ENCODE results near the gene CCL18.
"Not testable (repeated sequence)": the region's sequence is repeated elsewhere in the genome, so short reads cannot be mapped to it uniquely, and the experiment has no call there.

Gene CCL18

DNA sequence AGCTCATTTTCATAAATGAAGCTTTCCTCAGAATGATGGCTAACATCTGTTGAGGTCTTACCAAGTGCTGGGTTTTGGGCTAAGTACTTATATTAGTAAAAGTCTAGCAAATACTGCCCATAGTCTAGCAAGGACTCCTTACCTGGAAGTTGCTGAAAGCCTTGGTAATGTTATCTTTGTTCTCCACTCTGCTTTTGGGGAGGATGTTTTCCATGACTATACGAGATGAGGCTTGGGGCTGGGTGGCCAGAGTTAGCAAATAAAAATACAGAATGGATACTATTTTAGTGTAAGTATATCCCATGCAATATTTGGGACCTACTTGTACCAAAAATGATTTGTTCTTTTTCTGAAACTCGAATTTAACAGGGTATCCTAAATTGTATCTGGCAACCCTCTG, 7.7 kb downstream of the CCL18 start:
- no peak for DNase-seq (ENCODE audit: low spot score)

DNA sequence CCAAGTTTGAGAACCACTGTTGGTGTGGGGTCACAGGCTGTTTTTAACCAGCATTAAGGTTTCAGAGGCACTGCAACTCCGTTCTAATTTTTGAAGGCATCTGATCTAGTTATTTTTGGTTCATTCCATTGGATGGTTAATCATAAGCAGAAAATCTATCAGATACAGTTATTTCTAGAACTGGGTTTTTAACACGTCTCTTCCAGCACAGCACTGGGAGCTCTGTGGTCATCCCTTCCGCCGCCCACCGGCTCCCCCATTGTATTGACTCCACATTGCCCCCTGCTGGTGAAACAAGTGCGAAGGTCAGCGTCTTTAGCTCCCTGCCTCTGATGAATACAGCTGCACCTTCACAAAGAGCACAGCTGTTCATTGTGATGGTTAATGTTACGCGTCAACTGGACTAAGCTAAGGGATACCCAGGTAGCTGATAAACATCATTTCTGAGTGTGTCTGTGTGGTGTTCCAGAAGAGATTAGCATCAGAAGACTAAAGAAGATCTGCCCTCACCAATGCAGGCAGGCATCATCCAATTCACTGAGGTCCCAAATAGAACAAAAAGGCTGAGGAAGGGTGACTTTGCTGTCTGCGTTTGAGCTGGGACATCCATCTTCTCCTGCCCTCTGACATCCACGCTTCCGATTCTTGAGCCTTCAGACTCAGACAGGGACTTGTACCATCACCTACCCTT, 8.5 kb downstream of the CCL18 start:
- peak; percentile 36 for DNase-seq (ENCODE audit: low spot score)

DNA sequence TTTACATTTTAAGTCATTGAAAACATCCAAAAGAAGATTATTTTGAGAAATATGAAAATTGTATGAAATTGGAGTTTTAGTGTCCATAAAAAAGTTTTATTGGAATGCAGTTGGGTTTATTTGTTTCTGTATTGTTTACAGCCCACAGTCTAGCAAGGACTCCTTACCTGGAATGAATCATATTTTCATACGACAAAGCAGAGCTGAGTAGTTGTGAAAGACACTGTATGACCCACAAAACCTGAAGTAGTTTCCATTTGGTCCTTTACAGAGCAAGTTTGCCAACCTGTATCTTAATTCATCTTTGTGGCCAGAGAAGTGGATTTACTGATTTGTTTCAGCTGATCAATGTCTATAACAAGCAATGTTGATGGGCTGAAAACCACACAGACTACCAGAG, 10.3 kb downstream of the CCL18 start:
- no peak for DNase-seq (ENCODE audit: low spot score)

DNA sequence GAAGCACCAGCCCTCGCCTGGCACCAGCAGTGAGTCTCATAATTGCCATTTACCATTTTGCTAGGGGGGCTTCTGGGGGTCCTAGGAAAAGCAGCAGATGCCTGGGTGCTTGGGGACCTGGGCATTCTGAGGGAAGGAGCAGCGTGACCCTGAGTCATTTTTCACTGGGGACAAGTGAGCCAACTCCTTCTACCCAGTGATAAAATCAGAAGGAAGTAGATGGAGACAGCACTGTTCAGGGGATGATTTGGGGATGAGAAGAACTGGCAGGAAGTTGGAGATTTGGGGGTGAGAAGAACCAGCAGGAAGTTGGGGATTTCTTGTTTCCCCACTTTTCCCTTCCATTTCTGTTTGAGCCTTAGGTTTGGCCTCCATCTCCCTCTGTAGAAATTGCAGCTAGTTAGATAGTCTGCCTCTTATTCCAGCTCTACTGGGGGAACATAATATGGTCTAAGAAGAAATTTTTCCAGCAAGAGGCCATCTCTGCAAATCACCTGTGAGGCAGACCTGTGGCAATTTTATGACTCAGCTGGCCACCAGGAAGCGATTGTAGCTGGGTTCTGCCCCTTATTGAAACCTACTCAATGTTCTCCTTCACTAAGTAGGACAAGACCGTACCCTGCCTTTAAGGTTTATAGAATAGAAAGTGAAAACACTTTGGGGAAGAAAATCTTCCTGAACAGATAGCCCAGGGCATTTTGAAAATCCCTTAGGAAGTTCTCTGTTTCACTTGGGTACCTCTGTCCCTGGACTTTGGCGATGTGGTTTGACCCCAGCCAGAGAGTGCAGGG, 17.8 kb downstream of the CCL18 start:
- DNase-seq (ENCODE audit: low spot score), result not testable (repeated sequence)

DNA sequence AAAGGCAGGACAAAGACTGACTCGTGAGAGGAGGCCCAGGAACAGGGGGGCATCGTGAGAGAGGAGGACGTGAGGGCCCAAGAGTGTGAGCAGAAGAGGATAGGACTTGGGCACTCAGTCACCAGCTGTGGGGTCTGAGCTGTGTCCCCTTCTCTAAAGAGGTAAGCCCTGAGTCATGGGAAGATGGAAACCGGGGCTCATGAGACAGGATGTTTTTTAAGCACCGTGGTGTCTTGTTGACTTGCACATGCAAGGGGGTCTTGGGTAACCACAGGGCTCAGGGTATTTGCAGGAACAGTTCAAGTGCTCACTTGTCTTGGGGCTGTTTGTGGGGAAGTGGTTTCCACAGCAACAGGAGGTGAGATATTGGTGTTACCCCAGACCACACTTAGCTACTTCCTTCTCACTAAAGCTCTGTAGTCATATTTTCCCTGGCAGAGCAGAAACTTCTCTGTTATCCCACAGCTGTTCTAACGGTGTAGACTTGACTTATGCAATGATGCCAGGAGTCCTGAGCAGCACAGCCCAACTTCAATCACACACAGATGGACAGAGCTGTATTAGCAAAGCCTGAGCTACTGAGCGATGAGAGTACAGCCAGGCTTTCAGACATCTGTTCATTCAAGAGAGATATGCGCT, 18.5 kb downstream of the CCL18 start:
- not testable (repeated sequence) for DNase-seq (ENCODE audit: low spot score)

DNA sequence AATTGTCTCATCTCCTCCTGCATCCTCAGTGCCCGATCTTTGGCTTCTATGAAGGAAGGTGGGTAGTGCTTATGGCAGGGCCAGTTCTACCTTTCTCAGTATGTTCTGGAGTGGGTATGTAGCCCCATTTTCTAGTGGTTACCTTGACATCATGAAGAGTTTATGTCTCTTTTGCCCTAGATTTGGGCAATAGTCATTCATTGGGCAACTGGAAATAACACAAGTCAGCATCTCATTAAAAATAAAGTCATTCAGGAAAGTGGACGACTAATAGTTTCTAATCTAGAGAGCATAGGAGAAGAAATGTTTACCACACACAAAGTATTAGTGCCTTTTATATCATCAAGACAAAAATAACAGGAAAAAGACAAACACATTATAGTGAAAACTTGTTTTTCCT, 19.6 kb downstream of the CCL18 start:
- DNase-seq (ENCODE audit: low spot score), result not testable (repeated sequence)

DNA sequence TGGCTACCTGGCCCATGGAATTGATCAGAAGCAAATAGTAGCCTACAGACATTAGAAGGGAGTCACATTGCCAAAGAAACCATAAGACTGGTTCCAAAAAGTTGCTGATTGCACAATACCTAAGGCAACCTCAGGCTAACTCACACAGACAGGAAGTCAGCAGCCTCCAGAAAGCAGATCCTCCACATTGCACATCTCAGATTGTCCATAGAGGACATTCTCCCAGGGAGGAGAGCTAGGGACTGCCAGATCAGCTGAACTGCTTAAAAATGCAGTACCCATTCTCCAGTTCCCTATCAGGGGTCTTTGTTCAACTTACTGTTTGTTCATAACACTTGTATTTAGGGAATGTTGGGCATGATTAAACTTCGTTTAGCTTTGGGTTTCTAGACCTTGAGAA, 21.7 kb downstream of the CCL18 start:
- no peak for DNase-seq (ENCODE audit: low spot score)

DNA sequence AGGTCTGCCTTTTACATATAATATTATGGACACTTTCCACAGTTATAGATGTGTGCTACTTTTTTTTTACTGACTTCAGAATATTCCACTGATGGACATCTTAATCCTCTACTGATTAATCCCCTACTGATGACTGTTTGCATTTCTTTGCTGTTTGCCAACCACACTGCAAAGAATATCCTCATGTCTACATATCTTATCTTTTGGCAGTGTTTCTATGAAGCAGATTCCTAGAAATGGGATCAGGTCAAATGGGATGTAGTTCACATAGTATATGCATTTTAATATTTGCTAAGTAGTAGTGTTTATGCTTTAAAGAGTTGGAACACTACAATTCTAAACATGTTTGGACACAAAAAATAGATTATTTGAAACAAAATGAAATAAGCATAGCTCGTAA, 22.7 kb downstream of the CCL18 start:
- no peak for DNase-seq (ENCODE audit: low spot score)

DNA sequence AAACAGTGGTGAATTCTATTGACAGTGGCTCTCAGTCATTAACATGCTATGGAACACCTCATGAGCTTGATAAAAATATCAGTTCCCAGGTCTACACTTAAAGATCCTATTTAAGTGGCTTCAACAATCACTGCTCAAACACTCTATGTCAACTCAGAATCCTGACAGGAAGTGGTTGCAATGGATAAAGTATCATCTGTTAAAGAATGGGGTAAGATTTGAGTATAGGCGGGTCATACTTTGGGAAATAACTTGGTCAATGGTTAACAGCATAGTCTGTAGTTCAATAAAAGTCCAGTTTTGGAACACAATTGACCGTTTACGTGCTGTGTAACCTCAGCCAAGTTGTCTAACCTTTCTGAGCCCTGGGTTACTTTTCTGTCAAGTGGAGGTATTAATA, 23.4 kb downstream of the CCL18 start:
- DNase-seq (ENCODE audit: low spot score), result not testable (repeated sequence)

DNA sequence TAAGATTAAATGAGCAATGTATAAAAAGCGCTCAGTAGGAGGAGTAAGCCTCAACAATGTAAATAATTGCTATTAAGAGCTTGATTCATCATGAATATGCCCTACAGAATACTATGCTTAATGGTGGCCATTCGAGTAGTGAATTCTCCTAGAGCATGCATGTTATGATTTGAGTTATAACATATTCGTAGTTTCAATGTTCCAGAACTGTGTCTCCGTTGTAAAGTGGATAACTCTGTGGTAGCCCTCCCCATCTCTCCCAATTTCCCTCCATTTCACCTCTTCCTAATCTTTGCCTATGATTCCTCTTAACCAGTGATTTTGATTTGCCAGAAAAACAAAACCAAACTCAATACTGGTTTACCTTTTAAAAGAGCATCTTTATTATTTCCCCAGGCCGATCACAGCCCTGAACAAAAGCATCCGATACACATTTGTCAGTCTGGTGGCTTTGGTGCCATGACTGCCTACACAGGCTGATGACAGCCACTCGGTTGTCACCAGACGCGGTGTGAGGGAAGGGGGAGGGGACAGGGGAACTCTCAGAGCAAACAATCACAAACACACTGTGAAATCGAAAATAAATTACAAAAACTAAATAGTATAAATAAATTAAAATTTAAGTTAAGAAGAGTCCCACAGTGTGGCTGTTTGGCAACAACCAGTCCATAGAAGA, 24.0 kb downstream of the CCL18 start:
- not testable (repeated sequence) for DNase-seq (ENCODE audit: low spot score)

DNA sequence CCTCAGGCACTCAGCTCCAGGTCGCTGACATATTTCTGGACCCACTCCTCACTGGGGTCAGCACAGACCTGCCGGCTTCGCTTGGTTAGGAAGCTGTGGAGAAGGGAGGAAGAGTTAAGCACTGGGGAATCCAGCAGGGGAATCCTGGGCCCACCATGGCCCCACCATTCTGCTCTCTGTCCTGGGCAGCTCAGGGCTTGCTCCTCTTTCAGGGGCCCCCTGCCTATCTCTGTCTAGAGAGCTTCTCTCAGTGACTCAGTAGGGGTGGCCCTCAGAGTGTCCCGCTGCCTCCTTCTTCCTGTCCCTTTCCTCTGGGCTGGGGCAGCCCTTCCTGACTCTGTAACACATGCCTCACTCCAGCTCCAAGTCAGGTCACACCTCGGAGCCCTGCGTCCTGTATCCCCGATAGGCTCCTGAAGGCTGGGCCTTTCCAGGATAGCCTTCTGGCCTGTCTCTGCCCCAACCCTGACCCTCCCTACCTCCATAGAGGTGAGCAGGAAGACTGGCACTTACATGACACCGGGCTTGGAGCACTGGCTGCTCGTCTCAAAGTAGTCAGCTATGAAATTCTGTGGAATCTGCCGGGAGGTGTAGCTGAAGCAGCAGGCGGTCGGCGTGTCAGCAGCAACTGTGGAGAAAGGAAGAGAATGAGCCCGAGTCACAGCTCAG, 24.7 kb downstream of the CCL18 start:
- no peak for DNase-seq (ENCODE audit: low spot score)

DNA sequence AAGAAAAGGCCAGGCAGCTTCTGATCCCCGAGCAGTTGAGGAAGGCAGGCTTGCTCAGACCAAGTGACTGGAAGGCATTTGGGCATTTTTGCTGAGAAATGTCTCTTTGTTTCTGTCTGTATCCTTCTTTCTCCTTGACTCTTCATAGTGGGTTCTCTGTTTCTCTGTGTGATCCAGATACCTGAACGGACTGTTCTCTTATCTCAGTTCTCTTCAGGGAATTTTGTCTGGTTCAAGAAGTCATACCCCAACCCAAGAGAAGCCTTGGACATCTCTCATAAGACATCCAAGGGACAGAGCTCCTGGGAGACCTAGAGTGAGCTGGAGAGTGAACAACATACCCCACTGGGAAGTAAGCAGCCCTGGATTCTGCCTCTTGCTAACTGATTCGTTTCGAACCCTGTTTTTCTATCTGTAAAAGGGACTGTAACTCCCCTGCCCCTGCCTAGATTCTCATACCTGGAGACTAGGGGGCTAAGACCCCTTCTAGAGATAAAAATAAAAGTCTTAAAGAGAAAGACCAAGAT, 25.3 kb downstream of the CCL18 start:
- DNase-seq (ENCODE audit: low spot score), result no peak

DNA sequence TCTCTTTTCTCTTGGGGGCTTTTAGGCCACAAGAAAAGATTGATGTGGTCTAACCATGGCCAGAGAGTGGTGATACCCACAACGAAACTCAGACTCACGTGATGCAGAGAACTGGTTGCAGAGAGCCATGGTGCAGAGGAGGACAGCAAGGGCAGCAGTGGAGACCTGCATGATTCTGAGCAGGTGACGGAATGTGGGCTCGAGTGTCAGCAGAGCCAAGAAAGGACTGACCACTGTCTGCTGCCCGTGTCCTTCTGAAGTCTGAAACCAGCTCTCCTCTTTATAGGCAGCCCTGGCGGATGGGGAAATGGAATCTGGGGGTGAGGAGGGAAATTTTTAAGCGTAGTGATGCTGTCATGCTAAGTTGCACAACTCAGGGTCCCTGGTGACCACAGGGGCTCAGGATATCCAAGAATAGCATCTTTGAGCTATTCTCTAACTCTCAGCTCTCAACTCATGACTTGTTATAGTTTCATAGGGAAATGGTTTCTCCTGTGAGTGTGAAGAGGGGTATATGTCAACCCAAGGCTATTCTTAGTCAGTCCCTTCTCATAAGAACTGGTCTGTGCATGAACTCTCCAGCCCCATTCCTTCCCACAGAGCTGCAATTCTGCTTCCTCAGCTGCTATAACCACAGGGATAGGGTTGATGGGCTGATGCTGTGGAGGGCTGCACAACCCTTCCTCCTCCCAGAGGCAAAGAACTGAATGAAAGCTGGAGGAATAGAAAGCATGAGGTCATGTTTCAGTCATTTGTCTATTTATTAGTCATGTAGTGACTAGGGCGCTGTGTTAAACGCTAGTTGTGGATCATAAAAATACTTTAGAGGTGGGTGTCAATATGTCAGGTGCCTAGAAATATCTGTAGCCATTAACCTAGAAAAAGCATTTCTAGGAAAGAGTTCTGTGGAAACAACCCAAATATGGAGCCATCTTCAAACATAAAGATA, 26.1 kb downstream of the CCL18 start, which contains the start of gene CCL3:
CCL3 (minus strand) TSS at position 256 of the 949 bp plus-strand sequence; CDS start at position 171, 85 bp downstream.
- DNase-seq (ENCODE audit: low spot score), result no peak

DNA sequence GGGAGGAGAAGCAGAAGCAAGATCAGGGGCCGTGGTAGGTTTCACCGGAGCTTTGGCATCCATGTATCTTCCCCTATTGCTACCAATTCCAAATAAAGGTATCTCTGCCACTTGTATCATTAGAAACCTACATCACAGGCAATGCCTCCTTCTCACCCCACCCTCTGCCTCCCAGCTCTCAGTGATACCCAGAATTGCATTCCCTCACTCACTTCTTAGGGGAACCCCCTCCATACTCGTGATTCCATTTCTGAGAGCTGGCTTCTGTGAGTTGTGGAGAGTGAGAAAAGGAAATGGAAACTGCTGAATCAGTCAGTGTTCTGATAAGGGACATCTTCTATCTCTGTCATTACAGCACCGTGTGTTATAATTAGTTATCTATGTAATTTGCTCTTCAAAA, 28.2 kb downstream of the CCL18 start:
- no peak for DNase-seq (ENCODE audit: low spot score)

DNA sequence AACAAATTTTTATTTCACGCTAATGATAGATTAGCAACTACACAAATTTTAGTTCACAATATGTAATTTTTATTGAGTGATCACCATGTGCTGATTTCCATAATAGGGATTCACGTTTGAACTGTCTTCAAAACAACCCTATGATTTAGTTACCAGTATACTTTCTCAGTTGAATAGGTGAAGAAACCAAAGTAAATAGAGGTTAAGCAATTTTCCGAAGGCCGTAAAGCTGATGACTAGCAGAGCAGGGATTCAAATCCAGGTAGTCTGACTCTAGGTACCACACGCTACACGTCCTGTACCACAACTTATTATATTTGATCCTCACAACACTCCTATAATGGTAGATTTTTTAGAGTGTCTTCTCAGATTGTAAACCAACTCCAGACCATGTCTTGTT, 28.6 kb downstream of the CCL18 start:
- DNase-seq (ENCODE audit: low spot score), result not testable (repeated sequence)

DNA sequence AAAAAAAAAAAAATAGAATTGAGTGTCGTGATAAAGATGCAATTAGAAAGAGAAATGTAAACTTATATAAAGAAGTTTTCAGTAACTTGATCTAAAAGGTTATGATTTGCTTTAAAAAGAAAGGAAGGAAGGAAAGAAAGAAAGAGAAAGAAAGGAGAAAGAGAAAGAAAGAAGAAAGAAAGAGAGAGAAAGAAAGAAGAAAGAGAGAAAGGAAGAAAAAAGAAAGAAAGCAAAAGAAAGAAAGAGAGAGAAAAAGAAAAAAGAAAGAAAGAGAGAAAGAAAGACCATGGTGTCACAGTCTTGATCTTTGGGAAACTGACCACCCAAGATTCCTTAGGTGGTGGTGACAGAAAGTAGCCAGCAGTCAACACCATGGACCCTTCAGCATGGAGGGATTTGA, 30.2 kb downstream of the CCL18 start:
- no peak for DNase-seq (ENCODE audit: low spot score)

DNA sequence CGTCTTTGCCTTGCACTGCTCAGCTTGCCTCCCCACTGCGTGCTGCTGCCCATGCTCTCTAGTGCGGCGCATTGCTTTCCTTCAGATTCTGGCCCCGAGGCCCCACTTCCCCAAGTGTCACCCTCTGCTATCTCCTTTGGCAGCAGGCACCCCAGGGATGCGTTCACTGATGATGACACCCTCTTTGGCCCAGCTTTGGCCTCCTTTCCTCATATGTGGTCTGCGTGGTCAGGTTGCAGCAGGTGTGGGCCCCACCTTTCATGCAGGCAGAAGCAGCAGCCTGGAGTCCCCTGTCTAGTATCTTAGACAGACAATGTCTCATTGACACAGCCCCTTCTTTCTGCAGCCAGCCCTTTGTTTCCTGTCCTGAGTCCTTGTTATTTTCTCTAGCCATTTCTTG, 30.7 kb downstream of the CCL18 start:
- DNase-seq (ENCODE audit: low spot score), result no peak

DNA sequence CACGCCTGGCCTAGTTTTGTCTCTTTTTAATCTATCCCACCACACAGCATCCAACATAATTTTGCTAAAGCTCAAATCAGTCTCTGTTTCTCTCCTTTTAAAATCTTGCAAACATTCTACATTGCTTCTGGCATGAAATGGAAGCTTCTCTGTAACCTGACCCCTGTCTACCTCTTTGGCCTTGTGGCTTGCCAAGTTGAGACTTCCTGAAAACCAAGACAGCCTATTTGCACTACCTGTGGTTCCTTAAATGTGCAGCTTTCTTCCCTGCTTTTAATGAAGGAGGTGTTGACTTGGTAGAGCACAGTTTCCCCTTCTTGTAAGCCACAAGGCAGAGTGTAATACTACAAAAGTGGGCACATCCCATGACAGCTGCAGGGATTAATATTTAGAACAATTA, 31.9 kb downstream of the CCL18 start:
- DNase-seq (ENCODE audit: low spot score), result no peak

DNA sequence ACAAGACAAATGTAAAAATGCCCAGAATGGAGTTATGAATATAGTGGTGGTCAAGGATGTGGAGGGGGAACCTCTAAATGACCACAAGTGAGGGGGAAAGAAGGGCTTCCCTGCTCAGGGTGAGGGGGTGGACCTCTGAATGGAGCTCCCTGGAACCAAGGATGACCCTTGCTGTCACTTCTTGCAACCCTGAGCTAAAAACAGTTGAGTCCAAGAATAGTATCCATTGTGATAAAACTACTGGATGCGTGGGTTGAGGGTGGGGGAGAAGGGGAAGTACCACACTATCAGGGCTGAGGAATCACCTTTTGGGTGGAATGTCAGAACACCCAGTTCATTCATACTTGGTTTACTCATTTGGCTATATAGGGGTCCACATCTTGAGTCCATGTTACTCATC, 34.9 kb downstream of the CCL18 start:
- not testable (repeated sequence) for DNase-seq (ENCODE audit: low spot score)

DNA sequence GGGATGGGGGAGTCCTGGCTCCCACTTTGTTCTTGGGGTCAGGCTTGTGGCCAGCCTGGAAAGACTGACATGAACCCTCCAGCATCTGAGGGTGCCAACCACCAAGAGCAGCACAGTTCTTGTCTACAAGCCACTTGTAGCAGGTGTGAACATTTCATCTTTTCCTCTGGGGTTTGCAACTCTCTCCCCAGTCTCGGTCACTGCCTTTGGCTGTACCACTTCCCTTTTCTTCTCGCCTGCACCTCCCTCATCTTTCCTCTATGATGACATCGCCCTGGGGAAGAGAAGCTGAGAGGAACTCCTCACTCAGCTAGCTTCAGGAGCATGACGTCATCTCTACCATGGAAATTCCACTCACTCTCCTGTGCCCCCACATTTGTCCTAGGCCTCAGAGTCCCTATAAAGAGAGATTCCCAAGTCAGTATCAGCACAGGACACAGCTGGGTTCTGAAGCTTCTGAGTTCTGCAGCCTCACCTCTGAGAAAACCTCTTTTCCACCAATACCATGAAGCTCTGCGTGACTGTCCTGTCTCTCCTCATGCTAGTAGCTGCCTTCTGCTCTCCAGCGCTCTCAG, 39.4 kb downstream of the CCL18 start, which contains the start of gene CCL4:
CCL4 (plus strand) TSS at position 427 of the 575 bp plus-strand sequence; CDS start at position 506, 79 bp downstream.
- not testable (repeated sequence) for DNase-seq (ENCODE audit: low spot score)

Data from HuH-7.5 (cell line).